Pancreas (tissue), 10 donors: ENCODE measurements around the gene PTPN1. TPM values are rescaled to one million over a fixed set of nuclear protein-coding genes. Genes with fewer than 3 reads are reported as not detected.
"Not testable (repeated sequence)": the region's sequence is repeated elsewhere in the genome, so short reads cannot be mapped to it uniquely, and the experiment has no call there.

ENCODE experiments used
- ATAC-seq, 4 donors: fragments of 200-7000 bp; cut with Tn5 transposase; one replicate each; pipeline versions ENCODE4 v1.8.0 to v1.9.1; 2020; ENCODE audit warnings: mild to moderate bottlenecking in 4 of 4, moderate library complexity in 4 of 4
- DNase-seq, 6 donors: peaks; one replicate each; pipeline ENCODE4 v3.0.0-alpha.2; 2020
- FAIRE-seq: peaks from 2 replicates; lab custom pipeline; 2012; peaks lifted over from hg19 to GRCh38; lab: Jason Lieb, UNC
- H3K27ac ChIP-seq, 4 donors: fragments of 200-600 bp; sonication (generic); 1 replicate in 3 of 4; 2 replicates in 1 of 4; pipeline versions ENCODE4 v1.5.0 to v1.8.0; 2020
- H3K27me3 ChIP-seq, 4 donors: fragments of 200-600 bp; one replicate each; pipeline ENCODE4 v1.8.0; 2021
- H3K36me3 ChIP-seq, 3 donors: fragments of 200-600 bp; sonication (generic) in 1 of 3; one replicate each; pipeline versions ENCODE4 v1.5.0 to v1.8.0; 2020 to 2021
- H3K4me1 ChIP-seq, 3 donors: fragments of 200-600 bp; one replicate each; pipeline ENCODE4 v1.8.0; 2021
- H3K4me3 ChIP-seq, 4 donors: fragments of 200-600 bp; sonication (generic) in 2 of 4; one replicate each; pipeline versions ENCODE4 v1.5.0 to v1.8.0; 2020 to 2021
- H3K9me3 ChIP-seq, 4 donors: fragments of 200-600 bp; one replicate each; pipeline ENCODE4 v1.8.0; 2021
- WGBS, 2 donors: extraction: QIAGEN DNeasy Blood & Tissue Kit; methylation state at CpG; one replicate each; pipeline ENCODE4 v1.1.7; 2013; 5-methylcytosine and 5-hydroxymethylcytosine counted together
- intact Hi-C, 3 donors: fragments of 100-400 bp; cut with DNase I; formaldehyde crosslinking; loops; one replicate each; pipeline versions ENCODE4 v1.11.1 to v1.14.2; 2022
- polyA plus RNA-seq, 2 donors: library from polyadenylated mRNA; stranded (reverse); fragments of 200-250 nt; gene quantifications; one replicate each; pipeline ENCODE4 v1.2.3, GENCODE V29; 2013
- total RNA-seq, 6 donors: library from RNA; stranded (reverse); fragmentation: NEBNext Ultra II Directional in 4 of 6; extraction: Animal tissue kit (Norgen Biotek cat#: 25700) in 4 of 6; gene quantifications; one replicate each; pipeline versions ENCODE4 v1.2.1 to v1.2.4, GENCODE V29; 2021 to 2023
- TF ChIP-seq, protein P1 (sequence below), 4 donors: fragments of 200-600 bp; sonication (generic) in 3 of 4; IDR thresholded peaks; one replicate each; pipeline versions ENCODE4 v1.5.0 to v1.8.0; 2021; ENCODE audit warnings: antibody characterized with exemption in 4 of 4
- donor health status: healthy with polysubstance abuse.
- donor health status: DM: no; HTN: no; CAD: no; lungs with moderate emphysema.
- donor health status: DM: no; HTN: no; CAD: no.
- donor health status: control.
- donor health status: control.
- donor health status: Bipolar disorder and iron deficiency.
- donor health status: DM: yes; HTN: yes; CAD: no.
- donor health status: DM: no; HTN: no; CAD: no.
- donor health status: DM: no; HTN: no; CAD: no.
- donor health status: DM: yes; HTN: yes; CAD: no.

Gene PTPN1
- total and polyA plus RNA-seq, 8 donors: 6.0 to 12.4 (median 8.6) TPM

DNA sequence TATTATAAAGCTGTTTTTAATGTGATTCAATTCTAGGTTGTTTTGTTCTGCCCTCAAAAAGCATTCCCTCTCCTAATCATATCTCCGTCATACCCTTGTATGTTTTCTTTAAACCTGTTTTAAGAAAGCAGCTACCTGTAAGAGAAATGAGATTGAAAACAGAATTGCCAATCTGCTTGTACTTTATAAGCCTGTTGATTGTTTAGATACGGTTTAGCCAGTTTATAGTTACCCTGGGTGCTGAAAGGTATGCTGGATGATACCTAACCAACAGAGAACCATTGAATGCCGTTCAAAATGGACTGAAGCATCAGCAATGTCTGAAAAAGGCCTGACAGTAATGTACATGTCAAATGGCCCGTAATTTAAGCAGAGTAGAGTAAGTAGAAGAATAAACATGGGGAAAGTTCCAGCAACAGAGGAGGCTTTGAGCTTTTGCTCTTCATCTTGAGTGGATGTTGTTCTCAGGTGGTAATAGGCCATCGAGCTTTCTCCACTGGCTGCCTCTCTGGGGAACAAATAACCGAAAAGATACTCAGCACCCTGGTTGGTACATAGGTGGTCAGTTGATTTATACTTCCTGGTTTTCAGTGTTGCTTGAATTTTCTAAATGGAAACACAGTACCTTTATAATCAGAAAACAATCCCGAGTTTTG lies 27.5 kb downstream of the PTPN1 start:
- no peak for DNase-seq
- H3K4me1 ChIP-seq: peaks cover 0 to 11% (median 9%) of the 10 kb centered on the region in 3 donors
- intact Hi-C loops: no loop called here
- TF ChIP-seq, protein P1, sequence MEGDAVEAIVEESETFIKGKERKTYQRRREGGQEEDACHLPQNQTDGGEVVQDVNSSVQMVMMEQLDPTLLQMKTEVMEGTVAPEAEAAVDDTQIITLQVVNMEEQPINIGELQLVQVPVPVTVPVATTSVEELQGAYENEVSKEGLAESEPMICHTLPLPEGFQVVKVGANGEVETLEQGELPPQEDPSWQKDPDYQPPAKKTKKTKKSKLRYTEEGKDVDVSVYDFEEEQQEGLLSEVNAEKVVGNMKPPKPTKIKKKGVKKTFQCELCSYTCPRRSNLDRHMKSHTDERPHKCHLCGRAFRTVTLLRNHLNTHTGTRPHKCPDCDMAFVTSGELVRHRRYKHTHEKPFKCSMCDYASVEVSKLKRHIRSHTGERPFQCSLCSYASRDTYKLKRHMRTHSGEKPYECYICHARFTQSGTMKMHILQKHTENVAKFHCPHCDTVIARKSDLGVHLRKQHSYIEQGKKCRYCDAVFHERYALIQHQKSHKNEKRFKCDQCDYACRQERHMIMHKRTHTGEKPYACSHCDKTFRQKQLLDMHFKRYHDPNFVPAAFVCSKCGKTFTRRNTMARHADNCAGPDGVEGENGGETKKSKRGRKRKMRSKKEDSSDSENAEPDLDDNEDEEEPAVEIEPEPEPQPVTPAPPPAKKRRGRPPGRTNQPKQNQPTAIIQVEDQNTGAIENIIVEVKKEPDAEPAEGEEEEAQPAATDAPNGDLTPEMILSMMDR (IDR thresholded peaks at IDR 0.05): no peak
- no peaks in the 10 kb centered on the region for H3K9me3 ChIP-seq
- FAIRE-seq: no peak
- WGBS, 2 donors: 63 to 66% methylated on average over 7 of the region's 7 CpGs
- peak in 3 of 4 donors; percentile 11 to 40 (median 36) for ATAC-seq
- no peaks in the 10 kb centered on the region for H3K27me3 ChIP-seq
- peak overlapping the region in 2 of 4 donors; percentile 14 to 16 for H3K27ac ChIP-seq
- no peak overlapping the region for H3K4me3 ChIP-seq
- H3K36me3 ChIP-seq: no peaks in the 10 kb centered on the region

DNA sequence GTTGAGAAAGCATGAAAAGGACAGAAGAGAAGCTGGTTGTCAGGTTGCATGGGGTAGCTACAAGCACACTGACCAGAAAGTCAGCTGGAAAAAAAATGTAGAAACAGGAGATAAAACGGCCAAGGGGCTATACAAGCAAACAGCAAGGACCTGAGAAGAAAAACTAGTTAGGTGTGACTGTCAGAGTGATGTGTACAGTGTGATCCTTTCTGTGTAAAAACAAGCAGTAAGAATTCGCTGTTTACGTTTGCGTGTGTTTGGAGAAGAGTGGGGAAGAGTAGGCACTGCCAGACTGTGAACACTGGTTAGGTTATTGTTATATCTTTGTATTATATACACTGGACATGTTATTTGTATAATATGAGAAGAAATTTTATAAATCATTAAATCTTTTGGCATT lies 28.1 kb downstream of the PTPN1 start:
- TF ChIP-seq, protein P1 (IDR thresholded peaks at IDR 0.05): no peak
- H3K36me3 ChIP-seq: no peaks in the 10 kb centered on the region
- intact Hi-C loops: no loop called here
- no peak for FAIRE-seq
- DNase-seq: no peak
- H3K27me3 ChIP-seq: no peaks in the 10 kb centered on the region
- H3K9me3 ChIP-seq: no peaks in the 10 kb centered on the region
- peak overlapping the region in 2 of 4 donors; percentile 14 to 16 for H3K27ac ChIP-seq
- ATAC-seq: peak in 3 of 4 donors; percentile 33 to 53 (median 35)
- H3K4me3 ChIP-seq: no peak overlapping the region
- H3K4me1 ChIP-seq: peaks cover 0 to 11% (median 9%) of the 10 kb centered on the region in 3 donors
- WGBS, 2 donors: 14 to 19% methylated on average over 4 of the region's 4 CpGs

DNA sequence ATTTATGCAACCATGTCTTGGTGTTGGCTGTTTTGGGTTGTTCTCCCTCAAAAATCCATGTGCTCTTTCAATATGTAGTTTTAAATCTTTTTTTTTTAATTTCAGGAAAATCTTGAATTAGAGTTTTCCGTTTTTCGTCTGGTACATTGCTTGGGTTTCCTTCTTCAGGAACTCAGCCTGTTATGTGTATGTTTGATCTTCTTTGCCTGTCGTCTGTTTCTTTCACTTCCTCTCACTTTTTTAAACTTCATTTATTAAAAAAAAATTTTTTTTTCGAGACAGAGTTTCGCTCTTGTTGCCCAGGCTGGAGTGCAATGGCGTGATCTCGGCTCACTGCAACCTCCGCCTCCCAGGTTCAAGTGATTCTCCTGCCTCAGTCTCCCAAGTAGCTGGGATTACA lies 29.6 kb downstream of the PTPN1 start:
- intact Hi-C loops, DNase-seq, H3K4me3 ChIP-seq, ATAC-seq, FAIRE-seq, H3K9me3 ChIP-seq, H3K36me3 ChIP-seq, H3K27me3 ChIP-seq, H3K27ac ChIP-seq: not testable (repeated sequence)
- WGBS, 2 donors: 96 to 100% methylated on average over 8 of the region's 8 CpGs
- peaks cover 0 to 11% (median 9%) of the 10 kb centered on the region in 3 donors for H3K4me1 ChIP-seq

DNA sequence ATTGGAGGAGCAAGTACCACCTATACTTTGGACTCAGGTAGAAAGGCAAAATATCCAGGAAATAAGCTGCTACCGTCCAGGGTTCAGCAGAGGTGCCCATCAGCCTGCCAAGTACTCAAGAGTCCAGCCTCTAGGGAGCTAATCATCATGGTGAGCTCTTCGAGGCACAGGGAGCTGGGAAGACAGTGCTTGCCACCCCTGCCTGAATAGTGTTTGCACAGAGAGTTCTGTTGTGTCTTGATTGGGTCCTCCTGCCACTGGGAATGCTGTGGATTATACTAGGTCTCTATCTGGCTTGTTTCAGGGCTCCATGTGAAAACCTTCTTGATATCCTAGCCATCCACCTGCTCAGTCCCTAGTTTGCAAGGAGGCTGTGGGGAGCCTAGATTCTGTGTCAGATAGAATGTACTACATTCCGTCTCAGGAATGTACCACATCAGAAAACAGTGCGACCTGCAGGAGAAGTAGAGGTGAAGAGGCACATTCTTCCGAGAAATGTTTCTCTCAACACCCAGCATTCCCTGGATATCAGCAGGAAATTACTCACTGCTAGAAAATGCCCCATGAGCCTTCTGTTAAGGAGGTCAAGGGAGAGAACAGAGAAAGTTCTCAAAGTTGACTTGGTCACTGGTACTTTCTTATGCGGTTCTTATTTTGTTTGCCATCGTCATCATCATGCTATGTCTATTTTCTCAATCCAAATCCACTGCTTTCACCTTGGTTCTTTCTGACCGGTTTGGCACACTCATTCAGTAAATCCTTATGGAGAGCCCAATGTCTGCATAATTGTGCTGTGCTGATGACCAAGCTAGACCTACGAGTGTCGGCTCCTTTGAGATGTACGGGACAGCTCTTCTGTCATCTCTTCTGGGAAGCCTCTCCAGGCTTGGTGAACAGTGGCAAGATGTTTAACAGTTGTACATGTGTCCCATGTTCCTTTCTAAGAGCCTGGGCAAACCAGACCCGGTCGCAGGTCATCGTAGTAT lies 30.7 kb downstream of the PTPN1 start:
- H3K9me3 ChIP-seq: no peaks in the 10 kb centered on the region
- 89 to 93% methylated on average over 14 of the region's 14 CpGs for WGBS, 2 donors
- no peaks in the 10 kb centered on the region for H3K36me3 ChIP-seq
- intact Hi-C loops: no loop called here
- no peaks in the 10 kb centered on the region for H3K27me3 ChIP-seq
- H3K27ac ChIP-seq: peak overlapping the region in 1 of 4 donors; percentile 23
- TF ChIP-seq, protein P1 (IDR thresholded peaks at IDR 0.05): no peak
- H3K4me1 ChIP-seq: peaks cover 0 to 11% (median 9%) of the 10 kb centered on the region in 3 donors
- DNase-seq (no peak), FAIRE-seq (no peak), ATAC-seq (peak in 3 of 4 donors; percentile 31 to 49 (median 33))
- no peak overlapping the region for H3K4me3 ChIP-seq

DNA sequence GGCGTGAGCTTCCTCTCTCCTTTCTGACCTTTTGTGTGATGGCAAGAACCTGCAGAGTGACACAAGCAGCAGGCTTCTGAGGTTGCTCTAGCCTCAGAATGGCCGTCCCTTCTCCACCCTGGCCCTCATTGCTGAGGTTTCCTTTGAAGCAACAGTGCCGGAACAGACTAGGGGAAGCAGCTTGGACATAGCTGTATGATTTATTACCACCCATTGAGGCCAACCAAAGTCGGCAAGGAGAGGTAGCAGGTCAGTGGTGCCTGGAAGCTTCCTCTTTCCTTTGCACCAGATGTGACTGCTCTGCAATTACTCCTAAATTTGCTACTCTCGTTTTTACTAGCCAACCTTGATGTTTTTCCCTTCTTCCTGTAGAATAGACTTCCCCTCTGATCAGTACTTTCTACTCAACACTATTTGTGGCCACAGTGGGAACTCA lies 31.4 kb downstream of the PTPN1 start:
- Histone ChIP-seq H3K36me3 (no peaks in the 10 kb centered on the region), H3K27ac (no peak overlapping the region), H3K4me3 (no peak overlapping the region), H3K4me1 (peaks cover 0 to 12% (median 11%) of the 10 kb centered on the region in 3 donors), H3K9me3 (no peaks in the 10 kb centered on the region), H3K27me3 (no peaks in the 10 kb centered on the region)
- ATAC-seq: peak in 1 of 4 donors; percentile 18
- 76 to 82% methylated on average over 5 of the region's 5 CpGs for WGBS, 2 donors
- DNase-seq: no peak
- intact Hi-C loops: no loop called here
- FAIRE-seq: no peak
- TF ChIP-seq, protein P1 (IDR thresholded peaks at IDR 0.05): no peak
